IPS DF 19.7 (cell line): ENCODE data around the gene CLEC2D.
"Not testable (repeated sequence)": the region's sequence is repeated elsewhere in the genome, so short reads cannot be mapped to it uniquely, and the experiment has no call there.

Experiments used
- DNase-seq: peaks from one replicate; pipeline ENCODE4 v3.0.0-alpha.2; 2013; ENCODE audit warnings: low read depth, low spot score

CLEC2D gene

DNA sequence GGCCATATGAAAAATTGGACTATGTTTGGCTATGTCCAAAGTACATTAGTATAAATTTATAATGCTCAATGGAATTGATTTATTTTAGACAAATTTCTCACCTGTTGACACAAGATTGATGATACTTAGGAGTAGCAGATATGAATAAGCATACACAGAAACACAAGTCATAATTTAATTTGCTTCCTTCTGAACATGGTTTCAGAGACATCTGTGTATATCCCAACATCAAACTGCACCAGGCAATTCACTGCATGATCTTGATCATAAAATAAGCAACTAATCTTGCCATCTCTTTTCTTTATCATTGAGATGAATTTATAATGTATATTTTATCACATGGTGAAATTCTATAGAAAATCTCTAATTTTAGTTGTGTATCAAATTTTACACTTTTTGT, 59.6 kb downstream of the CLEC2D start:
- DNase-seq = no peak

GRCh38 chr12:9730011-9730410, 60.5 kb downstream of the CLEC2D start:
- DNase-seq = no peak

DNA sequence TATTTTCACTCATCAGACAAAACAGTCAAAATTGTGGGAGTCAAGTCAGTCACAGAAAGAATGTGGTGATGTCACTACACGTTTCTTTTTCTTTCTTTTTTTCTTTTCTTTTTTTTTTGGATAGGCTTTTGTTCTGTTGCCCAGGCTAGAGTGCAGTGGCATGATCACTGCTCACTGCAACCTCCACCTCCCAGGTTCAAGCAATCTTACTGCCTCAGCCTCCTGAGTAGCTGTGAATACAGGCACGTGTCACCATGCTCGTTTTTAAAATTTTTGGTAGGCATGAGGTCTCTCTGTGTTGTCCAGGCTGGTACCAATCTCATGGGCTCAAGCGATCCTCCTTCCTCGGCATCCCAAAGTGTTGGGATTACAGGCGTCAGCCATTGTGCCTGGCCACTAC, 61.1 kb downstream of the CLEC2D start:
- no peak for DNase-seq

- DNase-seq = no peak
Observed at GRCh38 chr12:9731393-9731792, 61.9 kb downstream of the CLEC2D start.

DNA sequence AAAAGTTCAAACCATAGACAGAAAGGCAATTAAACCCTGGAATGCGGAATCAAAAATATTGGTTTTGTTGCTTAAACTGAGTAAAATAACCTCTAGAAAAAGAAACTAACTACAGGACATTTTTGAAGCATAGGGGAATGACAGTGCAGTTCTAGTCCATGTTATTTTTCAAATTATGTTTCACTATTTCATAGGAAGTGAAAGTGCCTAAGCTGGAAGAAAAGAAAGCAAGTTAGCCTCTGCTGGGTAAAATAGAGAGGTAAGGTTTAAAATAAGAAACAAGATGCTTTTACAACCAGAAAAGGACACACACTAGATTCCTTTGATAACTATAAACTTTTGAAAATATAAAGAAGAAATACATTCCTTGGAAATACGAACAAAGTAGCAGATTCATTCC, 62.3 kb downstream of the CLEC2D start:
- DNase-seq = no peak

DNA sequence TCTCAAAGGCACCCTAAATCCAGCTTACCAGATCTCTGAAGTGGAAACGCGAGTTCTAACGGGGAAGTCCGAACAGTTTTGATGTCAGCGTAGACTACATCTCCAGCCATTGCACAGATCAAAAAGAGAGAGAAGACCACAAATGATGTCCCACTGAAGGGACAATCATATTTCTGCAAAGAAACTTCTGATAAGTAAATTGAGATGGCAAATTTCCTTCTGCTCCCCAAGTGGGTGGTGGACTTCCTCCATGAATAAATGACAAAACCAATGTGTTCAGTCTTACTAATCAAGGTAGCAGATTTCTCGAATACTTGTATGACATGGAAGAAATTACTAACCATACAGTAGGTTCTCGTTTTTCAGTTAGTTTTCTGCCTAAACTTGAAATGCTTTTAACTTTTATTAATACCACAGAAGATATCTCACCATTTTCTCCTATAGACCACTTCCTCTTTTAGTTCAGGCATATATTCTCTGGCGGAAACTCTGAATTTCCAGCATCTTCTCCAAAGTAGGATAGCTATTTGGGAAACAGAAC, 63.5 kb downstream of the CLEC2D start, which contains the start of gene CLECL1:
CLECL1 (minus strand) TSS at position 177 of the 541 bp plus-strand sequence.
- DNase-seq = no peak

DNA sequence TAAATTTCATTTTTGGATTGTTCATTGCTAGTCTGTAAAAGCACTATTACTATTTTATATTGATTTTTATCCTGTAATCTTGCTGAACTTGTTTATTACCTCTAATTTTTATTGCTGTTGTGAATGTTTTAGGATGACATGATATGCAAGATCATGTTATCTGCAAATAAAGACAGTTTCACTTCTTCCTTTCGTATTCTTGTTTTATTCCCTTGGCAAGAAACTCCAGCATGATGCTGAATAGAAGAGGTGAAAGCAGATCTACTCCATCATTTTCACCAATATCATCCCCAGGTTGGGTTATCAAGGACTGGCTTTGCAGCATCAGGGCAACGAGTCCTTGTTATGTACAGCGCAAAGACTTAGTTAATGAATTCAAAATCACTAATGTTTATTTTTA, 66.1 kb downstream of the CLEC2D start:
- DNase-seq = no peak

GRCh38 chr12:9736936-9737705, 67.6 kb downstream of the CLEC2D start:
- no peak for DNase-seq

DNA sequence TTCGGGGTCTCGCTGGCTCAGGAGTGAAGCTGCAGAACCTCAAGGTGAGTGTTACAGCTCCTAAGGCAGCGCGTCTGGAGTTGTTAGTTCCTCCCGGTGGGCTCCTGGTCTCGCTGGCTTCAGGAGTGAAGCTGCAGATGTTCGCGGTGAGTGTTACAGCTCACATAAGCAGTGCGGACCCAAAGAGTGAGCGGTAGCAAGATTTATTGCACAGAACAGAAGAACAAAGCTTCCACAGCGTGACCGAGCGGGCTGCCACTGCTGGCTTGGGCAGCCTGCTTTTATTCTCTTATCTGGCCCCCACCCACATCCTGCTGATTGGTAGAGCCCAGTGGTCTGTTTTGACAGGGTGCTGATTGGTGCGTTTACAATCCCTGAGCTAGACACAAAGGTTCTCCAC, 69.4 kb downstream of the CLEC2D start:
- not testable (repeated sequence) for DNase-seq

- not testable (repeated sequence) for DNase-seq
Observed at GRCh38 chr12:9739404-9740105, 70.0 kb downstream of the CLEC2D start.

DNA sequence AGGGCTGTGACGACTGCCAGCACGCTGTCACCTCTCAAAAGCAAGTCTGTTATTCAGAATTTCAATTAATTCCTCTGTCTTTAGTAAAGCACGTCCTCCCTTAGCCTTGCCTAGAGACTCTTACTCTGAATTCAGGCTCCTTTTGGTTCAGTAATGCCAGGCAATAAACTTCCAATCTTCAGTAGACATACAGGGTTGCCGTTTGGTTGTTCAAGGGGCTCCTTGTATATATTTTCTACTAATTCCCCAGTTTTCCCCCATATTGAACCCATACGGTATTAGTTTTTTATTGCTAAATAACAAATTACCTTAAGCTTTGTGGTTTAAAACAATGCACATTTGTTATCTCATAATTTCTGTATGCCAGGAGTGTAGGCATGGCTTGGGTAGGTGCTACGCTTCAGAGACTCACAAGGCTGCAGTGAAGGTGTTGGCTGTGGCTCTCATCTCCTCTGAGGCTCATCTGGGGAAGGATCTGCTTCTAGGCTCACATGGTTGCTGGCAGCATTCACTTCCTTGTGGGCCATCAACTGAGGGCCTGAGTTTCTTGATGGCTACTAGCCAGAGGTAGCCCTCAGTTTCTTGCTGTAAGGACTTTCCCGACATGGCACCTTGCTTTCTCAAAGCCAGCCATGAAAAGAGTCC, 70.7 kb downstream of the CLEC2D start:
- DNase-seq = no peak

GRCh38 chr12:9741726-9742125, 72.2 kb downstream of the CLEC2D start:
- DNase-seq = no peak

- no peak for DNase-seq
Observed at GRCh38 chr12:9742661-9743060, 73.1 kb downstream of the CLEC2D start.

DNA sequence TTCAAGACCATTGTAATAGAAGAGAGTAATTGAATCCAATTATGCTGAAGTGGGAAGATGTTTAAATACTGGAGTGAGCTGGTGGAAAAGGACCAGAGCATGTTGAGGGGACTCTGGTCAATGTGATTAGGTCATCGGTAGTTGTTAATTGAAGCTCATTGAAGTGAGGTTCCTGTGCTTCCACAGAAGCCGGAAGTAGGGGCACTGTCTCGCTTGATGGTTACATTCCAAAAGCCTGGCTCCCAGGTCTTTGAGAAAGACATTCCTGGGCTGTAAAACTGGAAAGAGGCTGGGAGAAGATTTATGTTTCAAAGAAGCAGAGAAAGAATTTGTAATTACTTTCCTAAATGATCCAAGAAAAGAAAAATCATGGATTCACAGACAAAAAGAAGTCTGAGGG, 75.7 kb downstream of the CLEC2D start:
- DNase-seq = no peak
